ENCODE measurements around the gene PDAP1. TPM values are rescaled to one million over a fixed set of nuclear protein-coding genes. Genes with fewer than 3 reads are reported as not detected.

The PDAP1 gene, protein sequence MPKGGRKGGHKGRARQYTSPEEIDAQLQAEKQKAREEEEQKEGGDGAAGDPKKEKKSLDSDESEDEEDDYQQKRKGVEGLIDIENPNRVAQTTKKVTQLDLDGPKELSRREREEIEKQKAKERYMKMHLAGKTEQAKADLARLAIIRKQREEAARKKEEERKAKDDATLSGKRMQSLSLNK
- total RNA-seq: 61.8 and 81.7 TPM in 2 replicates

DNA sequence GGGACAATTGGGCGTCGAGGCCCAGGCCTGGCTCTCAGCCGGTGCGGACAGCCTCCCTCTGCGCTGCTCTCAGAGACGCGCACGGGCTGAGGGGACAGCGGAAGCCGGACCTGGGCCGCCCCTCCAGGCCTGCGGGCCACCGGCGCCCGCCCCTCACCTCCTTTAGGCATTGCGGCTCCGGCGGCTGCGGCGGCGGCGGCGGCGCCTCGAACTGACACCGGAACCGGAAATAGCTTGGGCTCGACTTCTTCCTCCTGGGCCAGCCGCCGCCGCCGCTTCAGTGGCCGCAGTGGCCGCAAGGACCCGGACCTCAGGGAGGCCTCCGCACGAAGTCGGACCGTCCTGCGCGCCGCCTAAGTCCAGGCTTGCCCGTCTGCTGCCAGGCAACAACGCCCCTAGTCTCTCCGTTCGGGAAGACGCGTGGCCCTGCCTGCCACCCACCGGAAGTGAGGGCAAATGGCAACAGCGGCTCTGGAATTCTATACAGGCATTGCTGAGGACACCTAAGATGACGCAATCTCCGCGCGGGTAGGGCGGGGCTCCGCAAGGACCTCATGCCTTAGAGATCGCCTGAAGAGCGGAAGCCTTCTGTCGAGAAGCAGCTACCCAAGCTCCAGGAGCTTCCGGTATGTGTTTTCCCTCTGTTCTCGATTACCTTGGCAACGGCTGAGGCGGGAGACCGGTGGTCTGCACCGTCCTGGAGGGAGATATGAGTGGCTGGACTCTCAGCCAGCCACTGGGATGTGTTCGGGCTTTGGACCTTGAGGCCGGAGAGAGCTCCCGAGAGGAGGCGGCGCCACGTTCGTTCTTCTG, at the start of gene PDAP1, which contains the start of gene BUD31:
TSS of gene PDAP1 (minus strand) at position 219 of the 813 bp plus-strand sequence. CDS start at position 170, 49 bp downstream.
TSS of gene BUD31 (plus strand) at position 591 of the 813 bp plus-strand sequence. CDS start 2,124 bp downstream, outside the sequence.

DNA sequence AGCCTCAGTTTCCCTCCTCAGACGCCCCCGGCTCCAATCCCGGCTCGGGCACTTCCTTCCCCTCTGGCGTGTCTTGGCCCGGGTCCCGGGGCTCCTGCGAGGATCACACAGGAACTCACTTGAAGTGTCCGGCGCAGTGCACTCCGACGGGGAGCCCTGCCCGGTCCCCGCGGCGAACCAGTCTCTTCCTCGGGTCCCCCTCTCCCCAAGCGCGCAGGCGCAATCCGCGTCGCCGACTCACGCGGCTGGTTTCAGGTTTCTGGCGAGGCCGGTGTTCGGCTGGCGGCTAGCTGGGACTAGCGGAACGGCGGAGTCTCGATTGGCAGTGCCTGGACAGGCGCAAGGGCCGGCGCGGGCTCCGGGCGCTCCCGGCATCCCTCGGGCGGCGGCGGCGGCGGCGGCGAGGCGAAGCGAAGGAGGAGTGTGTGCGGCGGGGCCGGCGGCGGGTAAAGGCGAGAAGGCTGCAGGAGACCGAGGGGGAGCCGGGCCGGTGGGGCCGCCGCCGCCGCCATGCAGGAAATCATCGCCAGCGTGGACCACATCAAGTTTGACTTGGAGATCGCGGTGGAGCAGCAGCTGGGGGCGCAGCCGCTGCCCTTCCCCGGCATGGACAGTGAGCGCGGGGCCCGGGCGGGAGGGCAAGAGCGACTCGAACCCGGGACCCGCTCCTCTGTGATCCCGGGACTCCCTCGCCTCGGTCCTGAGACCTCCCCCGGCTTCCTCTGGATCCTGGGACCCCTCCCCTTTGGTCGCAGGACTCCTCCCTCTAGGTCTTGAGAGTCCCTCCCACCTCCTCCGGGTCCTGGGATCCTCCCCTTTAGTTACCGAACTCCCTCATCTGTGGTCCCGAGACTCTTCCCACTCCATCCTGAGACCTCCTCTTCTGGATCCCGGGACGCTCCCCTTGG, 30.4 kb upstream of the PDAP1 start, which contains the start of the genes CPSF4 and PTCD1:
TSS of gene CPSF4 (plus strand) at position 371 of the 908 bp plus-strand sequence. CDS start at position 511, 140 bp downstream.
TSS of gene PTCD1 (minus strand) at position 226 of the 908 bp plus-strand sequence. CDS start 3,556 bp downstream, outside the sequence.

DNA sequence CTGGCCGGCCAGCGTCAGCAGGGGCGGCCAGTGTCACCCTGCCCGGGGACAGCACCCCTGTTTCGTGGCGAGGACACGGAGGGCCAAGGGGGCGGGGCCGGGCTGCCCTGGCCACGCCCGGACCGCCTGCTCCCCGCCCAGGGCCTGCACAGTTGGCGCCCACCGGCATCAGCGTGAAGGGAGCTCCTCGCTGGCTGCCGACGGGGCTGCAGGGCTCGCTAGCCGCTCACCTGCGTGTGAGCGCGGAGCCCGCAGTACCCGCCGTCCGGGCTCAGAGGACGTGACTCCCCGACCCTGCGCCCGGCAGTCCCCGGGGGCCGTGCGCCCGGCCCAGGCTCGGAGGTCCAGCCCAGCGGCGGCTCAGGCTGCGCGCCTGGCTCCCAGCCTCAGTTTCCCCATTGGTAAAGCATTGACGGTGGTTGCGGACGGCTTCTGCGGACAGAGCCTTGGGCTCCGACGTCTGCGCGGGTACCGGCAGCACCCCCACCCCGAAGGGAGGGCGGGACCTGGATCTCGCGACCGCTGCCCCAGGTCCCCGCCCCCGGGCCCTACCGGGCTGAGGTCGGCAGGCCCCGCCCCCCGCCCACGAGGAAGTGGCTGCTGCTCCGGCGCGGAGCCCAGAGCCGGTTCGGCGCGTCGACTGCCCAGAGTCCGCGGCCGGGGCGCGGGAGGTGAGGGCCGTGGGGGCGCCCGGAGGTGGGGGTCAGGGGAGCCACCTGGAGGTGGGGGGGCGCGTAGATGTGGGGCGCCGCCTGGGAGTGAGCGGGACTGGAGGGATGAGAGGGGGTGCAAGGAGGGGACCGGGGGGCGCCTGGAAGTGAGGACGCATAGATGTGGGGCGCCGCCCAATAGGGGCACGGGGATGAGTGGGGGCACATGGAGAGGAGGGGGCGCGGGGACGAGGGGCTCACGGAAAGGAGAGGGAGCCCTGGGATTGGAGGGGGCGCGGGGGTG, 34.0 kb downstream of the PDAP1 start, which contains the start of gene ARPC1B:
TSS of gene ARPC1B (plus strand) at position 620 of the 954 bp plus-strand sequence. CDS start 10,985 bp downstream, outside the sequence.

Other genes with a start within 250 kb of the PDAP1 start
- not detected in 2 replicates for gene KPNA7, start 200.5 kb downstream of the PDAP1 start, total RNA-seq
- gene MYH16, start 135.8 kb downstream of the PDAP1 start, total RNA-seq: 0.93 and 1.1 TPM in 2 replicates
- 229 and 254 TPM in 2 replicates for gene ARPC1A, start 82.7 kb downstream of the PDAP1 start, total RNA-seq
- 353 and 402 TPM in 2 replicates for gene ARPC1B, start 33.9 kb downstream of the PDAP1 start, total RNA-seq
- gene BUD31, start 372 bp upstream of the PDAP1 start, total RNA-seq: 87.8 and 169 TPM in 2 replicates
- gene PTCD1, start 30.2 kb upstream of the PDAP1 start, total RNA-seq: 3.3 and 4.0 TPM in 2 replicates
- 26.5 and 30.5 TPM in 2 replicates for gene CPSF4, start 30.3 kb upstream of the PDAP1 start, total RNA-seq
- 404 and 586 TPM in 2 replicates for gene ATP5MF, start 57.6 kb upstream of the PDAP1 start, total RNA-seq
- gene ZNF789, start 64.3 kb upstream of the PDAP1 start, total RNA-seq: 9.8 and 11.9 TPM in 2 replicates
- 24.2 and 27.4 TPM in 2 replicates for gene ZNF394, start 91.7 kb upstream of the PDAP1 start, total RNA-seq
- 13.6 and 14.8 TPM in 2 replicates for gene ZKSCAN5, start 96.1 kb upstream of the PDAP1 start, total RNA-seq
- 6.5 and 8.1 TPM in 2 replicates for gene FAM200A, start 143.5 kb upstream of the PDAP1 start, total RNA-seq
- 21.4 and 24.3 TPM in 2 replicates for gene ZNF655, start 150.0 kb upstream of the PDAP1 start, total RNA-seq
- gene TMEM225B, start 189.7 kb upstream of the PDAP1 start, total RNA-seq: 0.43 TPM in 1 of 2 replicates, not detected in the other
- gene ZSCAN25, start 208.3 kb upstream of the PDAP1 start, total RNA-seq: 12.3 and 12.4 TPM in 2 replicates

All from thoracic aorta endothelial cell (primary cell).